ENCODE results near the gene TMEM270. TPM values are rescaled to one million over a fixed set of nuclear protein-coding genes. Genes with fewer than 3 reads are reported as not detected.
A peak's percentile ranks its signal among the peaks of the same experiment; 100 is the strongest.
"Not testable (repeated sequence)": the region's sequence is repeated elsewhere in the genome, so short reads cannot be mapped to it uniquely, and the experiment has no call there.

Gene TMEM270
- total and polyA plus RNA-seq, 8 donors, result not detected

- peaks cover 0 to 29% of the 10 kb centered on the region in 2 donors for H3K27me3 ChIP-seq
- intact Hi-C loops (cut with DNase I), result no loop called here
- H3K27ac ChIP-seq, result peak overlapping the region in 1 of 2 donors; percentile 37
- no peak overlapping the region for H3K4me3 ChIP-seq
- no peaks in the 10 kb centered on the region for H3K9me3 ChIP-seq
- no peaks in the 10 kb centered on the region for H3K36me3 ChIP-seq
- no peak for DNase-seq
- ATAC-seq, result no peak
- H3K4me1 ChIP-seq, result peaks cover 21 to 26% of the 10 kb centered on the region in 2 donors
- no peak for TF ChIP-seq CTCF (IDR thresholded peaks at IDR 0.05)
Measured at GRCh38 chr7:73882047-73882402, 21.1 kb downstream of the TMEM270 start.

GRCh38 chr7:73884867-73885422 is 24.0 kb downstream of the TMEM270 start:
- H3K9me3 ChIP-seq; DNase-seq; intact Hi-C loops (cut with DNase I); H3K36me3 ChIP-seq; ATAC-seq; H3K4me3 ChIP-seq; H3K27ac ChIP-seq: not testable (repeated sequence)
- Histone ChIP-seq H3K27me3 (peaks cover 0 to 29% of the 10 kb centered on the region in 2 donors), H3K4me1 (peaks cover 17 to 19% of the 10 kb centered on the region in 2 donors)

GRCh38 chr7:73885433-73885974 is 24.5 kb downstream of the TMEM270 start:
- no peak overlapping the region for H3K27ac ChIP-seq
- TF ChIP-seq CTCF (IDR thresholded peaks at IDR 0.05), result no peak
- no peaks in the 10 kb centered on the region for H3K9me3 ChIP-seq
- H3K4me3 ChIP-seq, result no peak overlapping the region
- ATAC-seq (no peak), DNase-seq (no peak)
- peaks cover 13 to 18% of the 10 kb centered on the region in 2 donors for H3K4me1 ChIP-seq
- intact Hi-C loops (cut with DNase I), result no loop called here
- H3K27me3 ChIP-seq, result peaks cover 0 to 25% of the 10 kb centered on the region in 2 donors
- H3K36me3 ChIP-seq, result no peaks in the 10 kb centered on the region

GRCh38 chr7:73885975-73886798 is 25.2 kb downstream of the TMEM270 start:
- peak overlapping the region; percentile 51 to 69 for H3K27ac ChIP-seq
- ATAC-seq (peak; percentile 57), DNase-seq (peak in 1 of 4 donors; percentile 78)
- H3K4me3 ChIP-seq, result no peak overlapping the region
- H3K36me3 ChIP-seq, result no peaks in the 10 kb centered on the region
- TF ChIP-seq CTCF (IDR thresholded peaks at IDR 0.05), result no peak
- intact Hi-C loops (cut with DNase I), result no loop called here
- peaks cover 6 to 18% of the 10 kb centered on the region in 2 donors for H3K4me1 ChIP-seq
- peaks cover 0 to 20% of the 10 kb centered on the region in 2 donors for H3K27me3 ChIP-seq
- H3K9me3 ChIP-seq, result no peaks in the 10 kb centered on the region

GRCh38 chr7:73887762-73888161 is 26.8 kb downstream of the TMEM270 start:
- intact Hi-C loops (cut with DNase I), result no loop called here
- DNase-seq, result peak in 1 of 4 donors; percentile 20
- no peak for TF ChIP-seq CTCF (IDR thresholded peaks at IDR 0.05)
- H3K36me3 ChIP-seq, result no peaks in the 10 kb centered on the region
- no peaks in the 10 kb centered on the region for H3K9me3 ChIP-seq
- peaks cover 0 to 20% of the 10 kb centered on the region in 2 donors for H3K27me3 ChIP-seq
- no peak overlapping the region for H3K4me3 ChIP-seq
- no peak overlapping the region for H3K27ac ChIP-seq
- no peak for ATAC-seq
- peaks cover 6 to 18% of the 10 kb centered on the region in 2 donors for H3K4me1 ChIP-seq

Measured in left lung (tissue), 10 donors.